Activated T-helper 1 cell treated with anti-CD3 and anti-CD28 coated beads, Interleukin-12 subunit alpha, Interleukin-12 subunit beta, Interleukin-2, Interleukin-4 antibody, amounts not matched to agents 30 ng/mL and 10 ng/mL and 1 ng/mL, durations not matched to agents 14 hours and 24 hours and 36 hours (primary cell): Measurements from ENCODE around the gene ANKRD1. TPM values are rescaled to one million over a fixed set of nuclear protein-coding genes. Genes with fewer than 3 reads are reported as not detected.

ENCODE experiments used
- DNase-seq: peaks from one replicate; pipeline ENCODE4 v3.0.0; 2021; ENCODE audit warnings: low spot score
- H3K27ac Mint-ChIP-seq: one replicate; pipeline ENCODE4 v1.8.0; 2021; ENCODE audit warnings: mild to moderate bottlenecking, mixed read lengths
- H3K27me3 Mint-ChIP-seq: one replicate; pipeline ENCODE4 v1.8.0; 2022; ENCODE audit warnings: mild to moderate bottlenecking, moderate library complexity, mixed read lengths; ENCODE audit not compliant: insufficient read depth
- H3K36me3 Mint-ChIP-seq: one replicate; pipeline ENCODE4 v1.8.0; 2021; ENCODE audit warnings: low read depth, mixed read lengths
- H3K4me1 Mint-ChIP-seq: one replicate; pipeline ENCODE4 v1.8.0; 2021; ENCODE audit warnings: low read depth, mixed read lengths
- H3K4me3 Mint-ChIP-seq: one replicate; pipeline ENCODE4 v1.8.0; 2021; ENCODE audit warnings: mild to moderate bottlenecking, moderate library complexity, mixed read lengths
- H3K9me3 Mint-ChIP-seq: one replicate; pipeline ENCODE4 v1.8.0; 2021; ENCODE audit warnings: mixed read lengths
- intact Hi-C: fragments of 100-400 bp; cut with micrococcal nuclease; formaldehyde crosslinking; loops from one replicate; pipeline ENCODE4 v1.15.1; 2024
- total RNA-seq: library from RNA; stranded (reverse); gene quantifications from 2 replicates; pipeline ENCODE4 v1.2.3, GENCODE V29; 2022

ANKRD1 gene
- total RNA-seq, 1 donor from 2014 or later, result not detected

DNA sequence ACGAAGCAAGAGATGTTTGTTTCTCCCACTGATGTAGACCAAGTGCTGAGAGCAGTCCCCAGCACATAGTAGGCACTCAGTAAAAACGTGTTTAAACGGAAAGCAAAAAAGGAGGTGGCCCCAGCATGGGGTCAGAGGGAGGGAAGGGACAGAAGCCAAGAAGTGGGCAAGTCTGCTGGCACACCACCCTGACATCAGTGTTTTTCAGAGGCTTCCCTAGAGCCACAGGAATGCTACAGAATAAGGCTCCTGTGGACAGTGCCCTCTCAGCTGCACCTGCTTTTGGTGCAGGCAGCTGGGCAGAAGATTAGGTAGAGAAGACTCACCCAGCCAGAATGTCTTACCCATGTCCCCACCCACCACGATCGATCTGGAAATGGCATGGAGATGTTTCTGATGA lies 8.3 kb upstream of the ANKRD1 start:
- H3K4me1 Mint-ChIP-seq, result no peaks in the 10 kb centered on the region
- DNase-seq, result no peak
- H3K9me3 Mint-ChIP-seq, result no peaks in the 10 kb centered on the region
- H3K4me3 Mint-ChIP-seq, result no peak overlapping the region
- intact Hi-C loops, result no loop called here
- H3K27me3 Mint-ChIP-seq, result peaks cover 28% of the 10 kb centered on the region
- H3K36me3 Mint-ChIP-seq, result no peaks in the 10 kb centered on the region
- H3K27ac Mint-ChIP-seq, result no peak overlapping the region

DNA sequence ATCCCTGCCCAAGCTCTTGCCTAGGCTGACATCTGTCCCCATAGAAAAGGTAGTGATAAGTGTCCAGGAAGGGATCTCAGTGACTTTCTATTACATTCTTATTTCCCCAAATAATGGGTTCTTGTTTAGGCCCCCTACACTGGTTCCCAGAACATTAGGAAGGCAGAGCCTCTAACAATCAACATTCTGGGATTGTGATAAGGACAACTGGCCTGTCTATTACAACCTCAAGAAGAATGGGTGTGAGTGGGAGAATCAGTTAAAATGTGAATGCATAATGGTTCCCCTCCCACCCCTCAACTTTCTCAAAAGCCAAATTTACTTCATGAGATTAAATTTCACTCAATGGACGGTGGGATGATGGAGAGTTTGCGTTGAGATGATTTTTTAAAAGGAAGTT lies 6.4 kb upstream of the ANKRD1 start:
- DNase-seq, result no peak
- H3K4me1 Mint-ChIP-seq, result no peaks in the 10 kb centered on the region
- no peak overlapping the region for H3K27ac Mint-ChIP-seq
- no peak overlapping the region for H3K4me3 Mint-ChIP-seq
- H3K36me3 Mint-ChIP-seq, result no peaks in the 10 kb centered on the region
- intact Hi-C loops, result no loop called here
- H3K9me3 Mint-ChIP-seq, result no peaks in the 10 kb centered on the region
- H3K27me3 Mint-ChIP-seq, result peaks cover 26% of the 10 kb centered on the region

DNA sequence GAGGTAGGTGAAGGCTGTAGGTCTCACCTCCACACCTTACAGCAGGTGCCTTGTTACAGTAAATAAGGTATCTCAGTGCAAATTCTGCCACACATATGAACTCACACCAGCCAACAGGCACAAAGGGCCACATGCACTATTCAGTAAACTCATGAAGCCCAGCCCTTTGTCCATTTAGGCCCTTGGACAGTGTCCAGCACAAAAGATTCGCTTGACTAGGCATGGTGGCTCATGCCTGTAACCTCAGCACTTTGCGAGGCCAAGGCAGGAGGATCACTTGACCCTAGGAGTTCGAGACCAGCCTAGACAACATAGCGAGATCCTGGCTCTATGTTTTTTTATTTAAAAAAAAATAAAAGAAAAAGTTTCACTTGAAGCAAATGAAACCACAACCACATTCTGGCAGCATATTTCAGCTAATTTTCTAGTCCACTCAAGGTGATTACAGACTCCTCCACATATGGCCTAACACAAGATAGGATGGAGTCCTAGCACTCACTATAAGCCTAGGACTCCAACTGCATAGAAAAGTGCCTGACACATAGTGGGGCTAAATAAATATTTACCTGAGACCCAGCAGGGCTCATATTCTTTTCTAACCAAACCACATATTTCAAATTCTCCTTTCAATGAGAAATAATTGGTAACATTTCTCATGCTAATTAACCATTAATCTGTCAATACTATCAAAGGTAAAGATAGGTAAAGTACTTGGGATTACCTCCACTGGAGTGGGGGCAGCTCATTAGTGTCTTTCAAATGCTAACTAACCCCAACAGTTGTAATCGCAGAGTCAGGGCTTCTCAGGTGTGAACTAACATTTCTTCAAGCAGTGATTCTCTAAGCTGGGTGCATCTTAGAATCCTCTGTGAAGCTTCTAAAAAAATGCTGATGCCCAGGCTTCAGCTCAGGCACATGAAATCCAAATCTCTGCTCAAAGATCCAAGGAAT lies 4.5 kb upstream of the ANKRD1 start:
- Mint-ChIP-seq H3K9me3 (no peaks in the 10 kb centered on the region), H3K4me1 (no peaks in the 10 kb centered on the region), H3K27me3 (peaks cover 21% of the 10 kb centered on the region), H3K4me3 (no peak overlapping the region), H3K36me3 (no peaks in the 10 kb centered on the region), H3K27ac (no peak overlapping the region)
- DNase-seq, result no peak
- intact Hi-C loops, result no loop called here

DNA sequence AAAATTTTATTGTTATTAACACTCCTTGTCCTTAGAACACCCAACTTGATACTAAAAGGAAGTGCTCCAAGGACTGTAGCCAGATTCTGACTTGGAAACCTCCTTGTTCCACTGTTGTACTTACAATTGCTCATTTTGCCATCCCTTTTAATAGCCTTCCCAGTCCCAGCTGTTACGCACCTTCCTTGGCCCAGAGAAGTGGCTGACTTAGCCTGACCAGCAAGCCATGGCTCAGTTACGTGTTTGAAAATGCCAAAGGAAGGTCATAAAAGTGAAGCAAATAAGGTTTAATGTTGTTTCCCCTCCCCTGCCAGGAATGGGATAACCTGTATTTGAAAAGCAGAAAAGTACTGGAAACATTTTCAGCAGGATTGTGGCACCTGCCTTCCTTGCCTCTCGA lies 3.7 kb upstream of the ANKRD1 start:
- Mint-ChIP-seq H3K36me3 (no peaks in the 10 kb centered on the region), H3K27ac (no peak overlapping the region), H3K9me3 (no peaks in the 10 kb centered on the region), H3K4me1 (no peaks in the 10 kb centered on the region), H3K27me3 (peaks cover 24% of the 10 kb centered on the region), H3K4me3 (no peak overlapping the region)
- intact Hi-C loops, result no loop called here
- DNase-seq, result no peak

DNA sequence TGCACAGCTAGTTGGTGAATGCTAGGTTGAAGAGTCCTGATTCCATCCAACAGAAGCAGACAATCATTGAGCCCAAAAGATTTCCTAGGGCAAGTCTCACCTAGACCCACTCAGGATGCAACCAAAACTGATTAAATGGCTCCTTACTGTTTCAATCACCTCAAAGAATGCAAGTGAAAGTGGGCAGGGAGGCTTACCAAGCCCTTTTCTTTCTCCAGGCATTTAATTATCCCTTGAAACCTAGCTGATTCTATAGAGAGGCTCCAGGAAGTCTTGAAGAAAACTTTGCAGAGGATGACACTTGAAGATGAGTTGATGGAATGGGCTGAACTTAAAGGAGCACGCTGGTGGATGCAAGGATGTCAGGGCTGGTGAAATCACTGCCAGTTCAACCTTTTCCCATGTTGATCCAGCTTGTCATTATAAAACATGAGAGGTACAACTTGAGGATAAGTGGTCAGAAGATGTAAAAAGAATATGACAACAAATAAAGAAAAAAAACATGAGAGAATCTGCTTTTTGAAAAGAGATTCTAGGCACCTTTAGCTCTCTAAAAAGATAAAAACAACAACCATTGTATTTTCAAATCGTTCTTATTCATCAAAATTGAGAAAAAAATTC lies 2.3 kb upstream of the ANKRD1 start:
- intact Hi-C loops, result no loop called here
- H3K4me3 Mint-ChIP-seq, result no peak overlapping the region
- no peak overlapping the region for H3K27ac Mint-ChIP-seq
- no peaks in the 10 kb centered on the region for H3K9me3 Mint-ChIP-seq
- no peaks in the 10 kb centered on the region for H3K36me3 Mint-ChIP-seq
- no peak for DNase-seq
- H3K4me1 Mint-ChIP-seq, result no peaks in the 10 kb centered on the region
- peaks cover 18% of the 10 kb centered on the region for H3K27me3 Mint-ChIP-seq

DNA sequence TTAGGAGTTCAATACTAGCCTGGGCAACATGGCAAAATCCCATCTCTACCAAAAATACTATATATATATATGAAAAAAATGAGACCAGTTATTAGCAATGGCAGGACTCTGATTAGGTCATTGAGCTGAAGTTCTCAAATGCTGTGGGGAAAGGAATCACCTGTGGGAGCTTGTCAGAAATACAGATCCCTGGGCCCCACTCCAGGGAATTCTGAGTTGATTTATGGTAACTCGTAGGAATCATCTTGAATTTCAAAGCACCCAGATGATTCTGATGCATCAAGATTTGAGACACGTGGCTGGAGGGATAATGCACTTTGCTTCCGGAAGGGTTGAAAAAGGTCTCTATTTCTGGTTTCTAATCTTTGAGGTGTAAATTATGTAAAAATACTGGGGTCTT lies 1.0 kb upstream of the ANKRD1 start:
- no peaks in the 10 kb centered on the region for H3K4me1 Mint-ChIP-seq
- no peaks in the 10 kb centered on the region for H3K9me3 Mint-ChIP-seq
- H3K36me3 Mint-ChIP-seq, result no peaks in the 10 kb centered on the region
- H3K4me3 Mint-ChIP-seq, result no peak overlapping the region
- no peak for DNase-seq
- H3K27ac Mint-ChIP-seq, result no peak overlapping the region
- intact Hi-C loops, result no loop called here
- peaks cover 22% of the 10 kb centered on the region for H3K27me3 Mint-ChIP-seq

DNA sequence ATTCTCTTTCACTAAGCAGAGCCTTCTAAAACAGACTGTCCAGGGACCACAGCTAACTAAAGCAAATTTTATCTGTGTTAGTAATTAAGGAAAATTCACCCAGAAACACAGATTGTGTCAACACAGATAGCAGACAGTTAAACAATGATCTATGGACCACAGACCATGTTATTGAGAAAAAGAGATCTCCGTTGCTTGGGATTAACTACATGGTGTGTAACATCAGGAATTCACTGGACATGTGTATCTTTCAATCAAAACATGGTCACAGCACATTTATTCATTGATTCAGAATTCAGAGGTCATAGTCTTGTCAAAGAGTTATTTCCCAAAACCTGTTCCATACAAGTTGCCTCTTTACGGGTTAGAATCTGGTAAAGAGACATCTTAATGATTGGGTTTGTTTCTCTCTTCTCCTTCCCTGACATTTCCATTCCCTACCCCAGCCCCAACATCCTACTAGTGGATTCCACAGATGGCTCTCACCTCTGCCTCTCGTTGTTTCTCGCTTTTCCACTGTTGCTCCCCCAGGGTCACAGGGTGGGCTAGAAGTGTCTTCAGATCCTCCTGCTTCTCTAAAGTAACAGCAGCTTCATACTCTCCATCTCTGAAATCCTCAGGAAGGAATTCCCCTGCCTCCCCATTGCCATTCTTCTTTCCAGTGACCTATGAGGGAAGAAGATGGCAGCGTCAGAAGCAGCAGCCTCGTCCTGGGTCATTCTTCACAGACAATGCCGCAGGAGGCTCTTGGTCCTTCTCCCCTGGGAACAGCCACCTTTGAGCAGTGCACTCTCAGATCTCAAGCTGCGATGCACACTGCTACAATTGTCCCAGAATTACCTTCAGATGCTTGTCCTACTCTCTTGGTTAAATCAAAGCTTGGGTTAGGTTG lies 958 bp downstream of the ANKRD1 start:
- Mint-ChIP-seq H3K27ac (no peak overlapping the region), H3K4me1 (no peaks in the 10 kb centered on the region), H3K4me3 (no peak overlapping the region), H3K36me3 (no peaks in the 10 kb centered on the region), H3K27me3 (peaks cover 21% of the 10 kb centered on the region), H3K9me3 (no peaks in the 10 kb centered on the region)
- DNase-seq, result no peak
- intact Hi-C loops, result loop anchor here (10.0 kb wide), 2 partner anchors 165 to 715 kb away; partner anchors contain the start of gene PPP1R3C

DNA sequence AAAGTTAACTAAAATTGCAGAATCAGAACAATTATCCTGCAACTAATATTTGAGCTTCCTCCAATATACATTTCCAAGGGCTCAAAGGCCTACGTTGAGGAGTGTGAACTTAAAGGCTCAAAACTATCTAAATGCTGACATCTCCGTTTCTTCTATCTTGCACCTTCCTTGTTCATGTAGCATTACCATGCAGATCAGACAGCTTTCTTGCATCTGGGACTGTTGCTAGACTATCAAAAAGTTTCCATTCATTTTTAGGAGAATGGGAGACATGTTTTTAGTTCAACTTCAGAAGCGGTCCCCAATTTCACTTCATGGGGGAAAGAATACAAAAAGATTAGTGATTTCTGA lies 2.9 kb downstream of the ANKRD1 start:
- H3K27me3 Mint-ChIP-seq, result peaks cover 23% of the 10 kb centered on the region
- DNase-seq, result no peak
- no peak overlapping the region for H3K27ac Mint-ChIP-seq
- intact Hi-C loops, result loop anchor here (10.0 kb wide), 2 partner anchors 167 to 717 kb away; partner anchors contain the start of gene PPP1R3C
- no peaks in the 10 kb centered on the region for H3K4me1 Mint-ChIP-seq
- H3K9me3 Mint-ChIP-seq, result no peaks in the 10 kb centered on the region
- no peak overlapping the region for H3K4me3 Mint-ChIP-seq
- no peaks in the 10 kb centered on the region for H3K36me3 Mint-ChIP-seq

DNA sequence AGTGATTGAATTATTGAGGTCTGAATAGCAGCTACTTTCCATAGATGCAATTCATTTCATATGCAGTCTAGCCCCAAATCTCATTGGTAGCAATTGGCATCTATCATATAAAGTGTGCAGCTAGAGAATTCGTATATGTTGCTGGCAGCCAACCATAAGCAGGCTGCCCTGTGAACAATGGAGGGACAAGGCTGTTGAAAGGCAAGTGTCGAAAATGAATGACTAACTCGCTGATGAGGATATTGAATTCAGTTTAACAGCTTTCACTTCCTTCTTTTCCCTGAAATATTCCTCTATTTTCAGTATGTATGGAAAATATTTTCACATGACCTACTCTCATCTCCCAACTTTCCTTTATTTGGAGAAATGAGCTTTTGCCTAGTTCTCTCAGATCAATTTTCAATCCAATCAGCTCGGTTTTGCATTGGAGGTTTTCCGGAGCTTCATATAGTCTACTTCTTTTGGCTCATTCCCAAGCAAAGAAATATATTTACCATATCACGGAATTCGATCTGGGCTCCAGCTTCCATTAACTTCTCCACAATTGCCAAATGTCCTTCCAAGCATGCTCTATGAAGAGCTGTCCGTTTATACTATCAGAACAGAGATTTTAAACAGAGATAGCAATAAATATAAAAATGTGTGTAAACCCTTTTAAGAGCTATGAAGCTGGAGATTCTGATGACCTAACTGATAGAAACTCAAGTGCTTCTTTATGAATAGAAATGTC lies 3.5 kb downstream of the ANKRD1 start:
- peaks cover 23% of the 10 kb centered on the region for H3K27me3 Mint-ChIP-seq
- no peak for DNase-seq
- H3K4me3 Mint-ChIP-seq, result no peak overlapping the region
- H3K27ac Mint-ChIP-seq, result no peak overlapping the region
- no peaks in the 10 kb centered on the region for H3K36me3 Mint-ChIP-seq
- H3K9me3 Mint-ChIP-seq, result no peaks in the 10 kb centered on the region
- intact Hi-C loops, result loop anchor here (10.0 kb wide), 2 partner anchors 167 to 717 kb away; partner anchors contain the start of gene PPP1R3C
- no peaks in the 10 kb centered on the region for H3K4me1 Mint-ChIP-seq

DNA sequence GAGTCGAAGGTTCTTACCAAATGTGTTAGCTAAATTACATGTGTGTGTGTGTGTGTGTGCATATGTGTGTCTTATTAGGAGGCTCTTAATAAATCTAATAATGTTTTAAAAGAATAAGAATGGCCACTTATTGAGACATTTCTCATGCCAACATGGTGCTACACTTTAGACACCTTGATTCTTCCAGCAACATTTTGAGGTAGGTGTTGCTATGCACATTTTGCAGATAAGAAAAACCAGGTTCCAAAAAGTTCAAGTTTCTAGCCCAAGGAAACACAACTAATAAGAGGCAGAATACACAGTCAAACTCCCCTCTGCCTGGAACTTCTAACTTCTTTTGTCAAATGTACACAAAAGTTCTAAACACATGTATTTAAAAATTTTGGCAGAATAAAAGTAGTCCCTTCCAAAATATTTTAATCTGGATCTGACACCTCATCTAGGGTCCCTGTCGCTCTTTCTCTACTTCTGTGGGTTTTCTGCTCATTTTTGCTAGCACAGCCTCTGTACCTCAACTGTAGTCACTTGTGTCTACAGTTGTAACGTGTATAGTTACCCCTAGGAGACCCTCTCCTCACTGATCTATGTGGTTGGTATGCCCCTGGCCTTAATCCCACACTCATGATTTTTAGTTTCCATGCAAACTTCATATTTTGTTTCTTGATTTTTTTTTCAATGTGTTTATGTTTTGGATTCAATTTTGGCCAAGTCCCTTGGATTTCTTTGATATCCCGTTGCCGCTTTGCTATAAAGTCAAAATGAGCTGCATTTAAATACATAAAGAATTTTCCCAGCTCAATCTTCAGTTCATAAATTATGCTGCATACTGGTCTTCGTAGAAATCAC lies 4.3 kb downstream of the ANKRD1 start:
- Mint-ChIP-seq H3K4me3 (no peak overlapping the region), H3K27me3 (peaks cover 23% of the 10 kb centered on the region), H3K27ac (no peak overlapping the region), H3K36me3 (no peaks in the 10 kb centered on the region), H3K4me1 (no peaks in the 10 kb centered on the region), H3K9me3 (no peaks in the 10 kb centered on the region)
- no peak for DNase-seq
- intact Hi-C loops, result loop anchor here (10.0 kb wide), 2 partner anchors 168 to 718 kb away; partner anchors contain the start of gene PPP1R3C

DNA sequence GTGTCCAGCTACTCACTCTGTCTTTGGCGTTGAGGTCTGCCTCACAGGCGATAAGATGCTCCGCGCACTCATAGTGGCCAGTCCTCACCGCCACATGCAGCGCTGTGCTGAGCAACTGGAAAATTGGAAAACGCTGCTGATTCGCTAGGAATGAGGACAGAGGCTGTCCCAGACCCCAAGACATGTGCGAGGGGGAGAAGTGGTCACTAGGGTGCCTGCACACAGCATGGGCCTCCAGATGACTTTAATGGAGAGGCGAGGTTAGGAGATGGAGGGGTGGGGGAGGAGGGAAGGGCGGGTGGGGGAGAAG lies 5.2 kb downstream of the ANKRD1 start:
- intact Hi-C loops, result loop anchor here (10.0 kb wide), 2 partner anchors 169 to 719 kb away; partner anchors contain the start of gene PPP1R3C
- Mint-ChIP-seq H3K9me3 (no peaks in the 10 kb centered on the region), H3K4me1 (no peaks in the 10 kb centered on the region), H3K27ac (no peak overlapping the region), H3K4me3 (no peak overlapping the region), H3K36me3 (no peaks in the 10 kb centered on the region), H3K27me3 (peaks cover 19% of the 10 kb centered on the region)
- DNase-seq, result no peak
